B cell (primary cell): ENCODE measurements around the gene ONECUT1. TPM values are rescaled to one million over a fixed set of nuclear protein-coding genes. Genes with fewer than 3 reads are reported as not detected.

Experiments
- ATAC-seq: fragments of 200-7000 bp; cut with Tn5 transposase; one replicate; pipeline ENCODE4 v1.10.0; 2021; ENCODE audit warnings: low read depth, mild to moderate bottlenecking, moderate number of reproducible peaks, moderate library complexity
- CTCF ChIA-PET: fragments of 350-600 bp; sonication (Branson Sonifier 250); formaldehyde crosslinking; loops from one replicate; lab custom pipeline; 2021; ENCODE audit warnings: antibody characterized with exemption, inconsistent platforms; lab: Charles Lee
- POLR2A ChIA-PET: fragments of 350-600 bp; sonication (Branson Sonifier 250); formaldehyde crosslinking; loops from one replicate; lab custom pipeline; 2021; ENCODE audit warnings: antibody characterized with exemption; lab: Charles Lee
- DNase-seq: peaks from one replicate; pipeline ENCODE4 v3.0.0; 2013
- H2AFZ ChIP-seq: 2 replicates; pipeline ENCODE4 v1.6.1; 2012; ENCODE audit warnings: mild to moderate bottlenecking, low read depth, low read length; ENCODE audit not compliant: insufficient read depth, poor library complexity, severe bottlenecking
- H3K27ac ChIP-seq, 2 donors: 1 replicate in 1 of 2; 2 replicates in 1 of 2; pipeline ENCODE4 v1.5.1; 2012 to 2013; ENCODE audit warnings: low read length in 2 of 2, mild to moderate bottlenecking in 2 of 2, moderate library complexity in 1 of 2
- H3K27me3 ChIP-seq, 4 experiments: fragments of 200-600 bp in 1 of 4; sonication (generic) in 1 of 4; replicated peaks in 1 of 4; 1 replicate in 2 of 4; 2 replicates in 2 of 4; pipeline versions ENCODE4 v1.6.1 to v1.7.0; 2013 to 2016; ENCODE audit warnings: low read length in 3 of 4, mild to moderate bottlenecking in 2 of 4, mixed read lengths in 1 of 4, moderate library complexity in 1 of 4; ENCODE audit not compliant: insufficient read depth in 4 of 4, control insufficient read depth in 3 of 4; ENCODE audit errors: control extremely low read depth in 1 of 4
- H3K36me3 ChIP-seq, 2 experiments: replicated peaks in 1 of 2; 1 replicate in 1 of 2; 2 replicates in 1 of 2; pipeline versions ENCODE4 v1.6.1 to v1.7.1; 2013; ENCODE audit warnings: low read length in 1 of 2; ENCODE audit not compliant: insufficient read depth in 2 of 2, control insufficient read depth in 1 of 2; ENCODE audit errors: control extremely low read depth in 1 of 2, extremely low read depth in 1 of 2
- H3K4me1 ChIP-seq, 2 donors: fragments of 200-600 bp in 1 of 2; sonication (generic) in 1 of 2; 1 replicate in 1 of 2; 2 replicates in 1 of 2; pipeline versions ENCODE4 v1.5.1 to v1.6.1; 2013 to 2017; ENCODE audit warnings: low read length in 2 of 2; ENCODE audit not compliant: control insufficient read depth in 2 of 2, insufficient read depth in 2 of 2
- H3K4me2 ChIP-seq: replicated peaks from 2 replicates; pipeline ENCODE3; 2012; ENCODE audit warnings: mild to moderate bottlenecking, low read depth, low read length; ENCODE audit not compliant: poor library complexity, severe bottlenecking
- H3K4me3 ChIP-seq, 5 experiments: fragments of 200-600 bp in 1 of 5; sonication (generic) in 1 of 5; 1 replicate in 3 of 5; 2 replicates in 2 of 5; pipeline versions ENCODE4 v1.5.1 to v1.7.0; 2011 to 2016; ENCODE audit warnings: low read length in 4 of 5, mild to moderate bottlenecking in 4 of 5, low read depth in 2 of 5, control low read depth in 1 of 5, moderate library complexity in 1 of 5; ENCODE audit not compliant: insufficient read depth in 1 of 5; ENCODE audit errors: control extremely low read depth in 1 of 5, extremely low read depth in 1 of 5
- H3K79me2 ChIP-seq: fragments of 200-600 bp; sonication (generic); one replicate; pipeline ENCODE4 v1.6.0; 2016; ENCODE audit warnings: low read length; ENCODE audit not compliant: control insufficient read depth, insufficient read depth
- H3K9ac ChIP-seq: fragments of 200-600 bp; sonication (generic); 2 replicates; pipeline ENCODE4 v1.6.1; 2017; ENCODE audit warnings: mild to moderate bottlenecking, low read length, moderate library complexity
- H3K9me3 ChIP-seq, 3 donors: one replicate each; pipeline versions ENCODE4 v1.6.1 to v1.7.1; 2013; ENCODE audit warnings: low read length in 2 of 3; ENCODE audit not compliant: control insufficient read depth in 2 of 3, insufficient read depth in 1 of 3; ENCODE audit errors: control extremely low read depth in 1 of 3
- H4K20me1 ChIP-seq: 2 replicates; pipeline ENCODE4 v1.6.0; 2012; ENCODE audit warnings: mild to moderate bottlenecking, low read length; ENCODE audit not compliant: insufficient read depth, control insufficient read depth, poor library complexity, severe bottlenecking
- H3K27ac Mint-ChIP-seq: one replicate; pipeline ENCODE4 v1.8.0; 2021; ENCODE audit warnings: mixed read lengths
- H3K27me3 Mint-ChIP-seq: one replicate; pipeline ENCODE4 v1.8.0; 2021; ENCODE audit warnings: mixed read lengths
- H3K4me1 Mint-ChIP-seq: one replicate; pipeline ENCODE4 v1.8.0; 2021; ENCODE audit warnings: mixed read lengths
- H3K4me3 Mint-ChIP-seq: one replicate; pipeline ENCODE4 v1.8.0; 2021; ENCODE audit warnings: mixed read lengths
- H3K9me3 Mint-ChIP-seq: one replicate; pipeline ENCODE4 v1.8.0; 2022; ENCODE audit warnings: mixed read lengths; ENCODE audit not compliant: insufficient read depth
- CTCF ChIP-seq: fragments of 200-600 bp; IDR thresholded peaks from one replicate; pipeline ENCODE4 v1.8.0; 2022; ENCODE audit warnings: antibody characterized with exemption, mild to moderate bottlenecking
- EZH2 ChIP-seq: IDR thresholded peaks from 2 replicates; pipeline ENCODE4 v1.6.1; 2012; ENCODE audit warnings: borderline replicate concordance, low read depth, mild to moderate bottlenecking, moderate library complexity, low read length; ENCODE audit not compliant: insufficient read depth, poor library complexity, severe bottlenecking
- WGBS: methylation state at CpG from one replicate; pipeline ENCODE4 v1.1.5; 2013; ENCODE audit warnings: missing lambda C conversion rate; ENCODE audit not compliant: insufficient coverage; 5-methylcytosine and 5-hydroxymethylcytosine counted together
- intact Hi-C: fragments of 100-400 bp; cut with micrococcal nuclease; formaldehyde crosslinking; loops from one replicate; pipeline ENCODE4 v1.10.0; 2022
- polyA plus RNA-seq: library from polyadenylated mRNA; depleted of rRNA; stranded (reverse); fragments of >200 nt; gene quantifications from 2 replicates; pipeline ENCODE4 v1.2.3, GENCODE V29; 2012
- total RNA-seq, 2 donors: library from RNA; stranded (reverse); fragments of 120-200 nt in 1 of 2; gene quantifications; 1 replicate in 1 of 2; 2 replicates in 1 of 2; pipeline versions ENCODE4 v1.2.3 to v1.2.4, GENCODE V29; 2013 to 2022

The ONECUT1 gene
- total and polyA plus RNA-seq, 2 donors (not counting 1 experiment from before 2014, with no cell fraction given), result not detected

- no peak overlapping the region for H2AFZ ChIP-seq
- peaks cover 2% of the 10 kb centered on the region for H3K9me3 Mint-ChIP-seq
- TF ChIP-seq CTCF (no peak), EZH2 (no peak)
- peak overlapping the region; percentile 72 for H3K4me3 Mint-ChIP-seq
- H3K4me2 ChIP-seq, result no peak overlapping the region
- H3K36me3 ChIP-seq, result no peaks in the 10 kb centered on the region
- intact Hi-C loops, result no loop called here
- POLR2A ChIA-PET, result interaction anchor here (0.6 kb wide), 1 partner anchor 38 kb away, joined by 4 read pairs; no protein-coding TSS in a partner anchor
- H3K9ac ChIP-seq, result no peak overlapping the region
- peaks cover 44% of the 10 kb centered on the region for H3K4me1 Mint-ChIP-seq
- H3K4me3 ChIP-seq, result no peak overlapping the region
- CTCF ChIA-PET, result interaction anchor here (1.2 kb wide), 1 partner anchor 18 kb away, joined by 3 read pairs; no protein-coding TSS in a partner anchor
- H3K4me1 ChIP-seq, result peaks cover 61 to 78% of the 10 kb centered on the region in 2 donors
- DNase-seq (peak; percentile 44), ATAC-seq (no peak)
- H3K27ac Mint-ChIP-seq, result peak overlapping the region; percentile 46
- H3K27me3 ChIP-seq, result peaks cover 0 to 94% (median 81%) of the 10 kb centered on the region in 4 experiments
- 11% methylated on average over 21 of the region's 27 CpGs for WGBS
- no peak overlapping the region for H3K27ac ChIP-seq
- peaks cover 62% of the 10 kb centered on the region for H3K27me3 Mint-ChIP-seq
- no peaks in the 10 kb centered on the region for H3K79me2 ChIP-seq
- no peaks in the 10 kb centered on the region for H4K20me1 ChIP-seq
- H3K9me3 ChIP-seq, result peaks cover 2 to 77% (median 10%) of the 10 kb centered on the region in 3 donors
Observed at GRCh38 chr15:52787549-52788098, 2.5 kb downstream of the ONECUT1 start.

- intact Hi-C loops, result no loop called here
- TF ChIP-seq EZH2 (no peak), CTCF (no peak)
- H4K20me1 ChIP-seq, result no peaks in the 10 kb centered on the region
- peaks cover 0 to 93% (median 82%) of the 10 kb centered on the region in 4 experiments for H3K27me3 ChIP-seq
- H3K4me2 ChIP-seq, result no peak overlapping the region
- H3K9me3 ChIP-seq, result peaks cover under 1 to 77% (median 11%) of the 10 kb centered on the region in 3 donors
- H3K9ac ChIP-seq, result no peak overlapping the region
- H3K27ac Mint-ChIP-seq, result no peak overlapping the region
- H3K27me3 Mint-ChIP-seq, result peaks cover 64% of the 10 kb centered on the region
- peaks cover 61 to 79% of the 10 kb centered on the region in 2 donors for H3K4me1 ChIP-seq
- H3K4me1 Mint-ChIP-seq, result peaks cover 44% of the 10 kb centered on the region
- H2AFZ ChIP-seq, result no peak overlapping the region
- POLR2A ChIA-PET, result no interaction called here
- 15% methylated on average over 24 of the region's 24 CpGs for WGBS
- DNase-seq (peak; percentile 36), ATAC-seq (no peak)
- H3K9me3 Mint-ChIP-seq, result peaks cover 2% of the 10 kb centered on the region
- CTCF ChIA-PET, result no interaction called here
- H3K36me3 ChIP-seq, result no peaks in the 10 kb centered on the region
- no peak overlapping the region for H3K27ac ChIP-seq
- no peaks in the 10 kb centered on the region for H3K79me2 ChIP-seq
- H3K4me3 Mint-ChIP-seq, result peak overlapping the region; percentile 37
- H3K4me3 ChIP-seq, result no peak overlapping the region
Observed at GRCh38 chr15:52787123-52787503, 3.0 kb downstream of the ONECUT1 start.
